ENCODE measurements around the gene IGSF3. TPM values are rescaled to one million over a fixed set of nuclear protein-coding genes. Genes with fewer than 3 reads are reported as not detected.
"Not testable (repeated sequence)": the region's sequence is repeated elsewhere in the genome, so short reads cannot be mapped to it uniquely, and the experiment has no call there.

The IGSF3 gene
- total and polyA plus RNA-seq, 10 of the 15 experiments (the other 5 are each of a cell fraction or from before 2014, with no cell fraction given), result 1.4 to 18.0 (median 9.6) TPM

GRCh38 chr1:116644096-116644495, 23.4 kb downstream of the IGSF3 start:
- 51% methylated on average over 5 of the region's 5 CpGs for WGBS (ENCODE audit: insufficient coverage, insufficient replicate concordance, low lambda C conversion rate, missing lambda C conversion rate)
- H3K4me2 ChIP-seq (ENCODE audit: control insufficient read depth, insufficient read depth); FAIRE-seq: not testable (repeated sequence)

GRCh38 chr1:116643281-116643751, 24.2 kb downstream of the IGSF3 start:
- POLR2A ChIA-PET, result interaction anchor here (0.8 kb wide), 1 partner anchor 19 kb away, joined by 3 read pairs; no protein-coding TSS in a partner anchor
- H3K9ac ChIP-seq (ENCODE audit: control insufficient read depth, insufficient read depth, low read length); H3K9me3 ChIP-seq (replicated peaks; ENCODE audit: control insufficient read depth, insufficient read depth, low read length); RAD21 ChIA-PET (ENCODE audit: unreplicated experiment); SMC1A ChIA-PET (ENCODE audit: uncharacterized antibody, unreplicated experiment); H3K4me2 ChIP-seq (ENCODE audit: control insufficient read depth, insufficient read depth); in situ Hi-C loops (cut with MboI); H3K4me3 ChIP-seq; ATAC-seq; H3K79me2 ChIP-seq (ENCODE audit: control insufficient read depth, insufficient read depth, low read length); H3K27ac ChIP-seq (ENCODE audit: control insufficient read depth, insufficient read depth); H4K20me1 ChIP-seq (ENCODE audit: control insufficient read depth, insufficient read depth); H3K36me3 ChIP-seq (ENCODE audit: control insufficient read depth in 2 of 2, insufficient read depth in 2 of 2, low read length in 1 of 2); intact Hi-C loops (cut with micrococcal nuclease; ENCODE audit: unreplicated experiment); FAIRE-seq; H3K27me3 ChIP-seq (replicated peaks in 1 of 2; ENCODE audit: control insufficient read depth in 2 of 2, insufficient read depth in 2 of 2, low read length in 1 of 2); DNase-seq (ENCODE audit: low read depth, low spot score); H2AFZ ChIP-seq (ENCODE audit: control insufficient read depth, low read depth, low read length); BruUV-seq (replicated peaks); CTCF ChIA-PET; H3K4me1 ChIP-seq (ENCODE audit: control insufficient read depth, insufficient read depth, low read length): not testable (repeated sequence)
- WGBS (ENCODE audit: insufficient coverage, insufficient replicate concordance, low lambda C conversion rate, missing lambda C conversion rate), result 39% methylated on average over 12 of the region's 12 CpGs

More at GRCh38 chr1:116644096-116644495, 23.4 kb downstream of the IGSF3 start:
- H2AFZ ChIP-seq (ENCODE audit: control insufficient read depth, low read depth, low read length); H3K4me3 ChIP-seq; intact Hi-C loops (cut with micrococcal nuclease; ENCODE audit: unreplicated experiment); H3K9ac ChIP-seq (ENCODE audit: control insufficient read depth, insufficient read depth, low read length); H3K36me3 ChIP-seq (ENCODE audit: control insufficient read depth in 2 of 2, insufficient read depth in 2 of 2, low read length in 1 of 2); H3K4me1 ChIP-seq (ENCODE audit: control insufficient read depth, insufficient read depth, low read length); in situ Hi-C loops (cut with MboI); SMC1A ChIA-PET (ENCODE audit: uncharacterized antibody, unreplicated experiment); H3K27me3 ChIP-seq (replicated peaks in 1 of 2; ENCODE audit: control insufficient read depth in 2 of 2, insufficient read depth in 2 of 2, low read length in 1 of 2); RAD21 ChIA-PET (ENCODE audit: unreplicated experiment); H3K9me3 ChIP-seq (replicated peaks; ENCODE audit: control insufficient read depth, insufficient read depth, low read length); BruUV-seq (replicated peaks); DNase-seq (ENCODE audit: low read depth, low spot score); H3K79me2 ChIP-seq (ENCODE audit: control insufficient read depth, insufficient read depth, low read length); H3K27ac ChIP-seq (ENCODE audit: control insufficient read depth, insufficient read depth); CTCF ChIA-PET; ATAC-seq; H4K20me1 ChIP-seq (ENCODE audit: control insufficient read depth, insufficient read depth): not testable (repeated sequence)
- POLR2A ChIA-PET, result interaction anchor here (0.8 kb wide), 1 partner anchor 18 kb away, joined by 3 read pairs; no protein-coding TSS in a partner anchor

- H3K27me3 ChIP-seq (replicated peaks in 1 of 2; ENCODE audit: control insufficient read depth in 2 of 2, insufficient read depth in 2 of 2, low read length in 1 of 2); H3K4me1 ChIP-seq (ENCODE audit: control insufficient read depth, insufficient read depth, low read length); FAIRE-seq; intact Hi-C loops (cut with micrococcal nuclease; ENCODE audit: unreplicated experiment); ATAC-seq; RAD21 ChIA-PET (ENCODE audit: unreplicated experiment); H2AFZ ChIP-seq (ENCODE audit: control insufficient read depth, low read depth, low read length); H3K9ac ChIP-seq (ENCODE audit: control insufficient read depth, insufficient read depth, low read length); in situ Hi-C loops (cut with MboI); H3K79me2 ChIP-seq (ENCODE audit: control insufficient read depth, insufficient read depth, low read length); DNase-seq (ENCODE audit: low read depth, low spot score); SMC1A ChIA-PET (ENCODE audit: uncharacterized antibody, unreplicated experiment); BruUV-seq (replicated peaks); H3K4me3 ChIP-seq; H3K9me3 ChIP-seq (replicated peaks; ENCODE audit: control insufficient read depth, insufficient read depth, low read length); H3K36me3 ChIP-seq (ENCODE audit: control insufficient read depth in 2 of 2, insufficient read depth in 2 of 2, low read length in 1 of 2); H4K20me1 ChIP-seq (ENCODE audit: control insufficient read depth, insufficient read depth); H3K27ac ChIP-seq (ENCODE audit: control insufficient read depth, insufficient read depth); H3K4me2 ChIP-seq (ENCODE audit: control insufficient read depth, insufficient read depth): not testable (repeated sequence)
- ChIA-PET POLR2A (interaction anchor here (0.7 kb wide), 1 partner anchor 8 kb away, joined by 3 read pairs; no protein-coding TSS in a partner anchor), CTCF (interaction anchor here (2.3 kb wide), 1 partner anchor 31 kb away, joined by 11 read pairs; no protein-coding TSS in a partner anchor)
- WGBS (ENCODE audit: insufficient coverage, insufficient replicate concordance, low lambda C conversion rate, missing lambda C conversion rate), result 56% methylated on average over 14 of the region's 14 CpGs
Measured at GRCh38 chr1:116642311-116643280, 24.9 kb downstream of the IGSF3 start.
